Body of pancreas (tissue), 4 donors: ENCODE results near the gene DUSP28. TPM values are rescaled to one million over a fixed set of nuclear protein-coding genes. Genes with fewer than 3 reads are reported as not detected.
"Not testable (repeated sequence)": the region's sequence is repeated elsewhere in the genome, so short reads cannot be mapped to it uniquely, and the experiment has no call there.

Source experiments
- ATAC-seq: fragments of 150-250 bp; one replicate; pipeline ENCODE4 v1.9.1; 2016
- DNase-seq, 4 donors: peaks; one replicate each; pipeline ENCODE4 v3.0.0-alpha.2; 2019
- H3K27ac ChIP-seq, 4 donors: fragments of 200-600 bp; sonication (generic); 1 replicate in 3 of 4; 2 replicates in 1 of 4; pipeline versions ENCODE4 v1.5.1 to v1.6.1; 2016 to 2019; ENCODE audit warnings: mild to moderate bottlenecking in 1 of 4, mixed read lengths in 1 of 4, moderate library complexity in 1 of 4
- H3K27me3 ChIP-seq, 2 donors: fragments of 200-600 bp; sonication (generic); one replicate each; pipeline ENCODE4 v1.6.0; 2016; ENCODE audit warnings: mild to moderate bottlenecking in 1 of 2
- H3K36me3 ChIP-seq, 2 donors: fragments of 200-600 bp; sonication (generic); replicated peaks in 1 of 2; 2 replicates each; pipeline ENCODE4 v1.5.1; 2016; ENCODE audit warnings: low read depth in 2 of 2; ENCODE audit not compliant: insufficient read depth in 1 of 2
- H3K4me1 ChIP-seq: fragments of 200-600 bp; sonication (generic); one replicate; pipeline ENCODE4 v1.6.0; 2016
- H3K4me3 ChIP-seq, 2 donors: fragments of 200-600 bp; sonication (generic); 1 replicate in 1 of 2; 2 replicates in 1 of 2; pipeline ENCODE4 v1.5.1; 2016 to 2019
- H3K9me3 ChIP-seq, 3 donors: fragments of 200-600 bp; sonication (generic); 1 replicate in 2 of 3; 2 replicates in 1 of 3; pipeline ENCODE4 v1.5.1; 2016
- POLR2A ChIP-seq, 3 donors: fragments of 450-650 bp; IDR thresholded peaks; one replicate each; pipeline ENCODE4 v1.6.1; 2016; ENCODE audit warnings: antibody characterized with exemption in 3 of 3, mild to moderate bottlenecking in 2 of 3
- WGBS, 2 donors: methylation state at CpG; one replicate each; pipeline ENCODE4 v1.1.5; 2017; 5-methylcytosine and 5-hydroxymethylcytosine counted together
- intact Hi-C: fragments of 100-400 bp; cut with DNase I; formaldehyde crosslinking; loops from one replicate; pipeline ENCODE4 v1.15.1; 2023
- total RNA-seq, 2 donors: library from RNA; depleted of rRNA; stranded (reverse); fragments of >200 nt; gene quantifications; one replicate each; pipeline ENCODE4 v1.1.0, GENCODE V29; 2016
- TF ChIP-seq, protein P1 (sequence below), 7 experiments: fragments of 450-650 bp in 4 of 7; fragments of 200-600 bp in 3 of 7; sonication (generic) in 3 of 7; IDR thresholded peaks; one replicate each; pipeline ENCODE4 v1.5.1; 2016 to 2019; ENCODE audit warnings: antibody characterized with exemption in 7 of 7

DUSP28 gene
- total RNA-seq, 2 donors from 2014 or later, result 4.7 to 6.6 TPM

DNA sequence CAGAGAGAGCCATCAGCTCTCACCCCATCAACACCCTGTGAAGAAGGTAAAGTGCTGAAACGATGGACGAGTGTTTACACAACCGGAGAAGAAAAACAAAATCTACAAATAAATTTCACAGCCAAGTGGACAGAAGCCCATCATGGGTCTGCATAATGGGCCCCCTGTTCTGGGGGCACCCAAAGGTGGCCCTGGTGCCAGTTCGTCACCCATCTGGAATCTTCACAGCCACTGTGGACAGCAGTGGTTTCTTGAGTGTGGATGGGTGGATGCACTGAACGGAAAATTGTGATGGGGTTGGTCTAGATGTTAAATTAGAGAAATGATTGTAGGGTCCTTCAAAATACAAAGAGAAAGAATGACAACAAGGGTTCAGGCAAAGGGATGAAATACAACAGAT, 41.2 kb upstream of the DUSP28 start:
- H3K36me3 ChIP-seq, result no peaks in the 10 kb centered on the region
- H3K27ac ChIP-seq, result no peak overlapping the region
- no peak overlapping the region for H3K4me3 ChIP-seq
- TF ChIP-seq, protein P1, sequence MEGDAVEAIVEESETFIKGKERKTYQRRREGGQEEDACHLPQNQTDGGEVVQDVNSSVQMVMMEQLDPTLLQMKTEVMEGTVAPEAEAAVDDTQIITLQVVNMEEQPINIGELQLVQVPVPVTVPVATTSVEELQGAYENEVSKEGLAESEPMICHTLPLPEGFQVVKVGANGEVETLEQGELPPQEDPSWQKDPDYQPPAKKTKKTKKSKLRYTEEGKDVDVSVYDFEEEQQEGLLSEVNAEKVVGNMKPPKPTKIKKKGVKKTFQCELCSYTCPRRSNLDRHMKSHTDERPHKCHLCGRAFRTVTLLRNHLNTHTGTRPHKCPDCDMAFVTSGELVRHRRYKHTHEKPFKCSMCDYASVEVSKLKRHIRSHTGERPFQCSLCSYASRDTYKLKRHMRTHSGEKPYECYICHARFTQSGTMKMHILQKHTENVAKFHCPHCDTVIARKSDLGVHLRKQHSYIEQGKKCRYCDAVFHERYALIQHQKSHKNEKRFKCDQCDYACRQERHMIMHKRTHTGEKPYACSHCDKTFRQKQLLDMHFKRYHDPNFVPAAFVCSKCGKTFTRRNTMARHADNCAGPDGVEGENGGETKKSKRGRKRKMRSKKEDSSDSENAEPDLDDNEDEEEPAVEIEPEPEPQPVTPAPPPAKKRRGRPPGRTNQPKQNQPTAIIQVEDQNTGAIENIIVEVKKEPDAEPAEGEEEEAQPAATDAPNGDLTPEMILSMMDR (IDR thresholded peaks at IDR 0.05), result no peak
- TF ChIP-seq POLR2A (IDR thresholded peaks at IDR 0.05), result no peak
- intact Hi-C loops, result no loop called here
- H3K27me3 ChIP-seq, result no peaks in the 10 kb centered on the region
- DNase-seq (no peak), ATAC-seq (no peak)
- no peaks in the 10 kb centered on the region for H3K9me3 ChIP-seq
- 86 to 90% methylated on average over 5 of the region's 5 CpGs for WGBS, 2 donors
- no peaks in the 10 kb centered on the region for H3K4me1 ChIP-seq

DNA sequence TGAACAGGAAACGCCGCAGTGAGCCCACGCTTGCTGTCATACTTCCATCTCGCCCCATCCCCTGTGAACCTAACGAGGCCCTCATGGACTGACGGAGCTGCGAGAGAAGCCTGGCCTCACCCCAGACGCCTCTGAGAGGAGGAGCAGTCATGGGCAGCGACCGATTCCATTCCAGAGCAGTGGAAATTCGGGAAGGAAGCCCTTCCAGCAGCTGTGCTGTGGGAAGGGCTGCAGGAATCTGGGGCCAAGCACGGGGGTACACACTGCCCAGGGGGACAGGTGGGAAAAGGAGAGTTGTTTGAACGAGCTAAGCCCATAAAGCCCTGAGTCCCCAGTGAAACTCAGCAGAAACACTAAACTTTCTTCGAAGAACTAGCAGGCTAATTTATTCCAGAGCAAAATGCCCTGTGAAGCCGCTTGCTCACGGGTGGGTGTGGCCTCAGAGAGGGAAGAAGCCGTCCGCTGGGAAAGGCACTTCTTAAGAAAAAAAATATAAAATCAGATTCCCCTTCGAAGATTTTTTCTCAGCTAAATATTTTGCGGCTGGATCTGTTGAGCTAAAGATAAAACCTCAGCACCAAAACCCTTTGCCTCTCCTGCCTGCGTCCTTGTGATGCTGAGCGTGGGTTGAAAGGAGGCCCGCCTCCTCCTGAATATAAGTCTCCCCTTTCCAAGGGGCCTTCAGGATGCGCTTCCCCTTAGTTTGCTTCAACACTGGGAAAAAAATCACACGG, 40.6 kb upstream of the DUSP28 start:
- H3K27me3 ChIP-seq, result no peaks in the 10 kb centered on the region
- no peak overlapping the region for H3K4me3 ChIP-seq
- DNase-seq (no peak), ATAC-seq (no peak)
- no peaks in the 10 kb centered on the region for H3K4me1 ChIP-seq
- WGBS, 2 donors, result 73 to 86% methylated on average over 25 of the region's 25 CpGs
- H3K27ac ChIP-seq, result no peak overlapping the region
- intact Hi-C loops, result no loop called here
- TF ChIP-seq, protein P1 (IDR thresholded peaks at IDR 0.05), result no peak
- TF ChIP-seq POLR2A (IDR thresholded peaks at IDR 0.05), result no peak
- H3K36me3 ChIP-seq, result no peaks in the 10 kb centered on the region
- no peaks in the 10 kb centered on the region for H3K9me3 ChIP-seq

DNA sequence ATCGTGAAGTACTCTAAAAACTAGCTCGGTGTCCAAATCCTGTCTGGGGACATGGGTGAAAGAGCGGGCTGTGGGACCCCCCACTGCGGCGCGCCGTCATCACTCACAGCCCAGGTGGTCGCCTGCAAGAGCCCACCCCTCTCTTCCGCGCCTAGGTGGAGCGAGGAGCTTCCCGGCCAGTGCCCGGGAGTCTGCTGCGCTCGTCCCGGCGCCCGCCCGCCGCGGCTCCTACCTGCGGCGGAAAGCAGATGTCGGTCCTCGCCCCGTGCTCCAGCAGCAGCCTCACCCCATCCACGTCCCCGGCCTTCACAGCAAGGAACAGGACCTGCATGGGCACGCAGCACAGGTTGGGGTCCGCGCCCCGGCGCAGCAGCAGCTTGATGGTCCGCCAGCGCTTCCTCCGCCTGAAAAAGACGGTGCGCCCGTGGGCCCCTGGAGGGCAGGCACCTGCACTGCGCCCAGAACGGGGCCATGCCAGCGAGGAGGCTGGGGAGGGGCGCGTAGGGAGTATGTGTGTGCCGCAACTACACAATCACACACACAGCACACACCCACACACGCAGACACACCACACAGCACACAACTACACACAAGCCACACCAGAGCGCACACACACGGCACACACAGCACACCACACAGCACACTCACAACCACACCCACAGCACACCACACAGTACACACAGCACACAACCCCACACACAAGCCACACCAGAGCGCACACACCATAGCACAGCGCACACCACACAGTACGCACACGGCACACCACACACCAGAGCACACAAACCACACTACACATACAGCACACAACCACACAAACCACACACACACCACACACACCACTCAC, 39.8 kb upstream of the DUSP28 start:
- ATAC-seq, result no peak
- intact Hi-C loops, result no loop called here
- no peaks in the 10 kb centered on the region for H3K4me1 ChIP-seq
- 46 to 72% methylated on average over 25 to 51 of the region's 52 CpGs for WGBS, 2 donors
- peaks cover 0 to 5% of the 10 kb centered on the region in 2 donors for H3K36me3 ChIP-seq
- H3K9me3 ChIP-seq, result no peaks in the 10 kb centered on the region
- H3K4me3 ChIP-seq, result no peak overlapping the region
- H3K27me3 ChIP-seq, result no peaks in the 10 kb centered on the region
- H3K27ac ChIP-seq, result no peak overlapping the region
- DNase-seq, result no peak
- TF ChIP-seq POLR2A (IDR thresholded peaks at IDR 0.05), result no peak
- TF ChIP-seq, protein P1 (IDR thresholded peaks at IDR 0.05), result no peak

DNA sequence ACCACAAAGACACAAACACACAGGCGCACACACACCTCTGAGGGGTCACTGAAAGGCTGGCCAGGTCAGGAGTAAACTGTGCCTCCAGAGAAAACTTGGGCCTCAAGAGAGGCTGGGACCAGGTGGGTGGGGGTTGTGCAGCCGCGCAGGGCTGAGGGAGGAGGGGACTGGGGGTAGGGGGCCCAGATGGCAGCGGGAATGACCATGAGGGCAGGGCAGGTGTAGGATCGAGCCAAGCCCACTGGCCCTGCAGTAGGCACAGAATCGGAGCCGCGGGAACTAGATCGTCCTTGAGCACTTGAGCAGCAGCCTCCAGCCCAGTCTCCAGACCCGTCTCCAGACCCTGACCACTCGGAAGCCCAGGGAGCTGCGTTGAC, 39.2 kb upstream of the DUSP28 start:
- TF ChIP-seq, protein P1 (IDR thresholded peaks at IDR 0.05), result no peak
- TF ChIP-seq POLR2A (IDR thresholded peaks at IDR 0.05), result no peak
- intact Hi-C loops, result no loop called here

DNA sequence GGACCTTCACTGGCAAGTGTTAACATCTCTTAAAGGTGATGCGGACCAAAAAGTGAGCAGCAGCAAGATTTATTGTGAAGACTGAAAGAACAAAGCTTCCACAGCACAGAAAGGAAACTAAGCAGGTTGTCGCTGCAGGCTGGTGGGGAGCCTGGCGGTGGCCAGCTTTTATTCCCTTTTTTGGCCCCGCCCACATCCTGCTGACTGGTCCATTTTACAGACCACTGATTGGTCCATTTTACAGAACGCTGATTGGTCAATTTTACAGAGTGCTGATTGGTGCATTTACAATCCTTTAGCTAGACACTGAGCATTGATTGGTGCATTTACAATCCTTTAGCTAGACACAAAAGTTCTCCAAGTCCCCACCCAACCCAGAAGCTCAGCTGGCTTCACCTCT, 38.3 kb upstream of the DUSP28 start:
- H3K27me3 ChIP-seq, intact Hi-C loops, H3K9me3 ChIP-seq, ATAC-seq, H3K27ac ChIP-seq, H3K4me1 ChIP-seq, H3K36me3 ChIP-seq, DNase-seq, H3K4me3 ChIP-seq: not testable (repeated sequence)
- 98 to 99% methylated on average over 5 of the region's 5 CpGs for WGBS, 2 donors

More for the DNA sequence above, 39.2 kb upstream of the DUSP28 start:
- DNase-seq (no peak), ATAC-seq (no peak)
- no peaks in the 10 kb centered on the region for H3K4me1 ChIP-seq
- H3K27me3 ChIP-seq, result no peaks in the 10 kb centered on the region
- H3K36me3 ChIP-seq, result peaks cover 0 to 6% of the 10 kb centered on the region in 2 donors
- no peak overlapping the region for H3K27ac ChIP-seq
- WGBS, 2 donors, result 92% methylated on average over 11 to 12 of the region's 12 CpGs
- no peaks in the 10 kb centered on the region for H3K9me3 ChIP-seq
- no peak overlapping the region for H3K4me3 ChIP-seq
